HG02610 (cell line): Measurements from ENCODE around the gene NSG1.
"Not testable (repeated sequence)": the region's sequence is repeated elsewhere in the genome, so short reads cannot be mapped to it uniquely, and the experiment has no call there.

ENCODE experiments used
- ATAC-seq: cut with Tn5 transposase; IDR thresholded peaks from one replicate; pipeline ENCODE4 v1.9.1; 2021; ENCODE audit warnings: mild to moderate bottlenecking, moderate library complexity; ENCODE audit not compliant: unreplicated experiment

Gene NSG1

GRCh38 chr4:4461850-4462249 lies 74.9 kb downstream of the NSG1 start:
- no peak for ATAC-seq

GRCh38 chr4:4462970-4463369 lies 76.1 kb downstream of the NSG1 start:
- no peak for ATAC-seq

- ATAC-seq, result not testable (repeated sequence)
Measured at GRCh38 chr4:4465238-4465637, 78.3 kb downstream of the NSG1 start.
